OCI-LY1 (cell line): Measurements from ENCODE around the gene GULP1.

Experiments
- EZH2 ChIP-seq: fragments of 200-600 bp; sonication (generic), shearing (Covaris generic); IDR thresholded peaks from 2 replicates; pipeline ENCODE4 v1.8.0; 2017; ENCODE audit warnings: borderline replicate concordance, mixed run types, mild to moderate bottlenecking, antibody characterized with exemption, low read length, moderate library complexity, mixed read lengths
- TF ChIP-seq, protein P1 (sequence below): fragments of 200-600 bp; sonication (generic), shearing (Covaris generic); IDR thresholded peaks from 2 replicates; pipeline ENCODE4 v1.5.1; 2017; ENCODE audit warnings: mild to moderate bottlenecking, antibody characterized with exemption, low read length, moderate library complexity, mixed read lengths

GRCh38 chr2:188444106-188444835, 152.6 kb downstream of the GULP1 start:
- TF ChIP-seq, protein P1, sequence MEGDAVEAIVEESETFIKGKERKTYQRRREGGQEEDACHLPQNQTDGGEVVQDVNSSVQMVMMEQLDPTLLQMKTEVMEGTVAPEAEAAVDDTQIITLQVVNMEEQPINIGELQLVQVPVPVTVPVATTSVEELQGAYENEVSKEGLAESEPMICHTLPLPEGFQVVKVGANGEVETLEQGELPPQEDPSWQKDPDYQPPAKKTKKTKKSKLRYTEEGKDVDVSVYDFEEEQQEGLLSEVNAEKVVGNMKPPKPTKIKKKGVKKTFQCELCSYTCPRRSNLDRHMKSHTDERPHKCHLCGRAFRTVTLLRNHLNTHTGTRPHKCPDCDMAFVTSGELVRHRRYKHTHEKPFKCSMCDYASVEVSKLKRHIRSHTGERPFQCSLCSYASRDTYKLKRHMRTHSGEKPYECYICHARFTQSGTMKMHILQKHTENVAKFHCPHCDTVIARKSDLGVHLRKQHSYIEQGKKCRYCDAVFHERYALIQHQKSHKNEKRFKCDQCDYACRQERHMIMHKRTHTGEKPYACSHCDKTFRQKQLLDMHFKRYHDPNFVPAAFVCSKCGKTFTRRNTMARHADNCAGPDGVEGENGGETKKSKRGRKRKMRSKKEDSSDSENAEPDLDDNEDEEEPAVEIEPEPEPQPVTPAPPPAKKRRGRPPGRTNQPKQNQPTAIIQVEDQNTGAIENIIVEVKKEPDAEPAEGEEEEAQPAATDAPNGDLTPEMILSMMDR, result no peak
- TF ChIP-seq EZH2, result no peak
